GM18907 (cell line): ENCODE measurements around the gene UNC119.

Experiments
- ATAC-seq: cut with Tn5 transposase; IDR thresholded peaks from one replicate; pipeline ENCODE4 v1.9.1; 2021; ENCODE audit warnings: mild to moderate bottlenecking, moderate library complexity; ENCODE audit not compliant: unreplicated experiment

Gene UNC119

GRCh38 chr17:28500712-28501379 lies 51.6 kb downstream of the UNC119 start:
- ATAC-seq = peak; percentile 57

- no peak for ATAC-seq
These were observed 52.6 kb downstream of the UNC119 start for GRCh38 chr17:28499684-28500357.

GRCh38 chr17:28499364-28499664 lies 53.1 kb downstream of the UNC119 start:
- ATAC-seq = no peak

- ATAC-seq = no peak
These were observed 53.6 kb downstream of the UNC119 start for GRCh38 chr17:28498652-28499363.

- no peak for ATAC-seq
These were observed 54.5 kb downstream of the UNC119 start for GRCh38 chr17:28497931-28498330.
